Stomach (tissue), 4 donors: ENCODE results near the gene CYP27C1.

Experiments used
- CTCF ChIP-seq, 7 experiments: fragments of 450-650 bp in 4 of 7; fragments of 200-600 bp in 3 of 7; sonication (generic) in 3 of 7; IDR thresholded peaks; one replicate each; pipeline ENCODE4 v1.5.1; 2016 to 2019; ENCODE audit warnings: antibody characterized with exemption in 7 of 7, control low read depth in 2 of 7, mild to moderate bottlenecking in 1 of 7
- POLR2A ChIP-seq, 4 donors: fragments of 450-650 bp; IDR thresholded peaks; one replicate each; pipeline ENCODE4 v1.6.1; 2016; ENCODE audit warnings: antibody characterized with exemption in 4 of 4, control low read depth in 2 of 4, mild to moderate bottlenecking in 1 of 4, moderate library complexity in 1 of 4
- POLR2AphosphoS5 ChIP-seq, 3 donors: sonication (generic); formaldehyde crosslinking; IDR thresholded peaks; one replicate each; pipeline ENCODE4 v1.6.1; 2016; ENCODE audit warnings: antibody characterized with exemption in 3 of 3

GRCh38 chr2:127170452-127171197 is 49.5 kb downstream of the CYP27C1 start:
- TF ChIP-seq CTCF (IDR thresholded peaks at IDR 0.05) (no peak), POLR2A (IDR thresholded peaks at IDR 0.05) (no peak), POLR2AphosphoS5 (IDR thresholded peaks at IDR 0.05) (no peak)
